ENCODE measurements around the gene HES3. TPM values are rescaled to one million over a fixed set of nuclear protein-coding genes. Genes with fewer than 3 reads are reported as not detected.

The HES3 gene
- total RNA-seq (not detected), polyA plus RNA-seq (ENCODE audit: insufficient read depth, low read depth, low replicate concordance) (not detected)
- long read RNA-seq, donor 1 = 0 reads
- long read RNA-seq, donor 2 = 0 reads

DNA sequence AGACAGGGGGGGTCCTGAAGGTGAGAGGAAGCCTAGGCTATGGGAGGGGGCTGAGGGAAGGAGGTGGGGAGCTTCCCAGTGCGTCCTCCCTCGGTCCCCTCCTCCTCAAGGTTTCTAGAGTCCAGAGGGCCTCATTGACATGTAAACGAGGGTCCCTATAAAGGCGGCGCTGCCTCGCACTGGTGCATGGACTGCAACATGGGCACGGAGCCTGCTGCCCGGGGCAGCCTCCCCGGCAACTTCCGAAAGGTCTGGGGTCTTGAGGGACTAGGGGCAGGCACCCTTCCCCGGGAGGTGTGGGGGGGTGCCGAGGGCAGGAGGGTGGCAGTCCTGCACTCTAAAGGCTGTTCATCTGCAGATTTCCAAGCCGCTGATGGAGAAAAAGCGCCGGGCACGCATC lies at the start of gene HES3:
Gene HES3, plus strand, starts transcription at position 187 of the 400 bp plus-strand sequence. Its CDS starts 187 bp downstream, at position 374.
- no peak for DNase-seq
- H3K9me3 ChIP-seq = no peaks in the 10 kb centered on the region
- WGBS, 2 donors = 13 to 22% methylated on average over 8 to 16 of the region's 16 CpGs
- intact Hi-C loops (cut with DNase I; ENCODE audit: low total_unique reads) = loop anchor here (10.0 kb wide), 2 partner anchors 161 to 189 kb away; no protein-coding TSS in a partner anchor
- no peak within 1 kb of the TSS for H3K27ac ChIP-seq
- H3K36me3 ChIP-seq (ENCODE audit: low read depth, missing control alignments) = no peaks in the 10 kb centered on the region
- peaks cover 3% of the 10 kb centered on the region for H3K4me1 ChIP-seq
- H3K4me3 ChIP-seq = peak within 1 kb of the TSS in 1 of 2 donors; percentile 17
- no peaks in the 10 kb centered on the region for H3K27me3 ChIP-seq
- no peak for TF ChIP-seq POLR2A (IDR thresholded peaks at IDR 0.05)
- no peak for TF ChIP-seq CTCF (IDR thresholded peaks at IDR 0.05)

DNA sequence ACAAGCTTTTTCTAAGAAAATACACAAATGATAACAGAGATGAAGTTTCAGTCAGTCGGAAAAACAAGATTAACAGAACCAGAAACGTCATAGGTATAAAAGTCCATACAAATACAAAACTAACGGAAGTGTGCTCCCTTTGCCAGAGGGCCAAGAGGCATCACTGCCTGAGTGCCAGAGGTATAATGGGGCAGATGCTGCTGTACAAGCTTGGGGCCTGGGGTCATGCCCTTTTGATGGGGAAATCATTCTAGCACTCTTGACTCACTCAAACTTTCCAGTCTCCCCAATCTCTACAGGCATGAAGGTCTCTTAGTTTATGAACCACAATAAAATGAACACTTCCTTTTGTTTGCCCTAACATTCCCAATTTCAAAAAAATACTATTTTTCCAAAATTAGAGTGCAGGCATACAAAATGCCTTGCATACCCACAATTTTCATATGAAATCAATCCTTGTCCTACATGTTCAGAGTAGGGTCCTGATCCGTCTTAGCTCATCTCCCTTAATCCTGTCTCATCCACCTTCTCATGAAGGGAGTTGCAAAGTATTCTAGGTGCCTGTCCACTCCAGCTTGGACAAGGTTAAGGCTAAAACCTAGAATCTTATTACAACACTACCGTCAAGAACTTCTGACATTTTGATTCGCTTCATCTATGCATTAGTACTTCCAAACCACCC lies 46.1 kb upstream of the HES3 start:
- intact Hi-C loops (cut with DNase I; ENCODE audit: low total_unique reads) = no loop called here
- DNase-seq = no peak
- Histone ChIP-seq H3K9me3 (no peaks in the 10 kb centered on the region), H3K27me3 (no peaks in the 10 kb centered on the region), H3K4me3 (peak overlapping the region in 1 of 2 donors; percentile 92), H3K4me1 (peaks cover 14% of the 10 kb centered on the region), H3K36me3 (ENCODE audit: low read depth, missing control alignments) (no peaks in the 10 kb centered on the region), H3K27ac (no peak overlapping the region)
- 45 to 48% methylated on average over 6 of the region's 6 CpGs for WGBS, 2 donors
- TF ChIP-seq POLR2A (IDR thresholded peaks at IDR 0.05) = no peak
- TF ChIP-seq CTCF (IDR thresholded peaks at IDR 0.05) = no peak

DNA sequence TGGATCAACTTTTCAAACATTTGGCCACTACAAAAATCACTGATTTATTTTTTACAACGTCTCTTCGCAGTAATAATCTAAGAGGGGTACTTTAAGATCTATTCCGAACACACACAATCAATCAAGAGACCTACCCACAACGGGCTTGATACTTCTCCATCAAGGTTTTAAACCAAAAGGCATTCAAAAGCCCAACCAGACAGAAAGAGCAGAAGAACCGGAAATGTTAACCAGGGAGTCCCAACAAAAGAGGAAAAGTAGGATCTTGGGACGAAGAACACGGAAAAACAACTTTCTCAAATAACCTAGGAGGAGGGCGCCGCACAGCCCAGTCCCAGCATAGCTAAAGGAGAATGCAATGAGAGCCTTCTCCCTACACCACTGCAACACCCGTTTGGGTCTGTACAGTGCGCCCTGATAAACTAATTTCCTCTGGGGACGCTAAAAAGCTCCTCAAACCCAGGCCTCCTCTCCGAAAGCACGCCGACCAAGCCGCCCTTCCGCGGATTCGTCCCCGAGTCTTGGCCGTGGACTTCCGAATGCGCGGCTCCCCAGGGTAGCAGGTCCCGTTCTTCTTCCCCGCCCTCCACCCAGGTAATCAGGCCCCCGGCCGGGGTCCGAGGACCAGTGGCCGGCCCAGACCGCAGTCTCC lies 45.2 kb upstream of the HES3 start:
- no peaks in the 10 kb centered on the region for H3K9me3 ChIP-seq
- no peaks in the 10 kb centered on the region for H3K27me3 ChIP-seq
- TF ChIP-seq CTCF (IDR thresholded peaks at IDR 0.05) (no peak), POLR2A (IDR thresholded peaks at IDR 0.05) (no peak)
- no peak for DNase-seq
- H3K27ac ChIP-seq = peak overlapping the region; percentile 43 to 86
- H3K36me3 ChIP-seq (ENCODE audit: low read depth, missing control alignments) = no peaks in the 10 kb centered on the region
- WGBS, 2 donors = 0 to 1% methylated on average over 22 to 31 of the region's 31 CpGs
- intact Hi-C loops (cut with DNase I; ENCODE audit: low total_unique reads) = no loop called here
- peak overlapping the region; percentile 92 to 99 for H3K4me3 ChIP-seq
- H3K4me1 ChIP-seq = peaks cover 14% of the 10 kb centered on the region

DNA sequence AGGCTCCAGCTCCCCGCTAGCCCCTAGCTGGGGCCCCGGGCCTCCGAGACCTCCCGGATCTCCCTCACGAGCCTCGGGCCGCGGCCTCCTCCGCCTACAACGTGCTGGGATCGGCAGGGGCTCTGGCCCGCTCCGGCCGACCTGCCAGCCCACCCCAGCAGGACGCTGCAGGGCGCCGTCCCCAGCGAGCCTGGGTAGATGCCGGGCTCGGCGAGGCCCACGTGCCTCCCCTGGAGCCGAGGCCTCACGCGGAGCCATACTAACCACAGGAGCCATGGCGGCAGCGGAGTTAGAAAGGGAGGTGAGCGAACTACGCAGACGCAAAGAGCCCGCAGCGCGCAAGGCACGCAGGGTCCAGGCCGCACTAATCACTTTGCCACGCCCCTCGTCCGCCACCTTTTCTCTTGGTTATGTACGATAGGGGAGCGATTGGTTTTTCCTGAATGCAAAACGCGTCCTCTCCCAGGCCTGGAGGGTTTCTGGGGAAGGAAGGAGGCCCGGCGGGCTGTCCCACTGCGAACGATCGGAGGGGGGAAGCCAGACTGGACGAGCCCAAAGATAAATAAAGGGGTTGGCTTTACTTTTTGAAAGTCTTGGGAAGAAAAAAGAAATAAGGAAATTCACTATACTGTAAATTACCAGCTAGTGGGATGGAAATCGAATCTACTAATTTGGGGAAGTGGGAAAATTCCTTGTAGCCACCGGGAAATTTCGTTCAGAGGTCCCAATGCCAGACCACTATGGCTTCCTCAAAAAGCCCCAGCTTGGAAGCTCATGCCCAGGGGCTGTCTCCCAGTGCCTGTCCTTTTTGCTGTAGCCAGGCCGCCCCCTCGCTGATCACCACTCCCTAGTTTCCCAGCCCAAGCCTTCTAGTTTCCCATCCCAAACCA lies 44.4 kb upstream of the HES3 start, which contains the start of gene RPL22:
Gene RPL22, minus strand, starts transcription at position 298 of the 890 bp plus-strand sequence. Its CDS starts 22 bp downstream, at position 276.
- Histone ChIP-seq H3K36me3 (ENCODE audit: low read depth, missing control alignments) (no peaks in the 10 kb centered on the region), H3K27ac (peak within 1 kb of the TSS; percentile 48 to 86), H3K27me3 (no peaks in the 10 kb centered on the region), H3K4me3 (peak within 1 kb of the TSS; percentile 92 to 99), H3K4me1 (peaks cover 14% of the 10 kb centered on the region), H3K9me3 (no peaks in the 10 kb centered on the region)
- 0 to 1% methylated on average over 13 to 42 of the region's 53 CpGs for WGBS, 2 donors
- TF ChIP-seq POLR2A (IDR thresholded peaks at IDR 0.05) (no peak), CTCF (IDR thresholded peaks at IDR 0.05) (peak in 2 of 3 experiments; percentile 20 to 47)
- intact Hi-C loops (cut with DNase I; ENCODE audit: low total_unique reads) = no loop called here
- peak; percentile 99 for DNase-seq

Data from testis (tissue), 5 donors.